ENCODE measurements around the gene UCP1.
A peak's percentile ranks its signal among the peaks of the same experiment; 100 is the strongest.

UCP1 gene, protein sequence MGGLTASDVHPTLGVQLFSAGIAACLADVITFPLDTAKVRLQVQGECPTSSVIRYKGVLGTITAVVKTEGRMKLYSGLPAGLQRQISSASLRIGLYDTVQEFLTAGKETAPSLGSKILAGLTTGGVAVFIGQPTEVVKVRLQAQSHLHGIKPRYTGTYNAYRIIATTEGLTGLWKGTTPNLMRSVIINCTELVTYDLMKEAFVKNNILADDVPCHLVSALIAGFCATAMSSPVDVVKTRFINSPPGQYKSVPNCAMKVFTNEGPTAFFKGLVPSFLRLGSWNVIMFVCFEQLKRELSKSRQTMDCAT

DNA sequence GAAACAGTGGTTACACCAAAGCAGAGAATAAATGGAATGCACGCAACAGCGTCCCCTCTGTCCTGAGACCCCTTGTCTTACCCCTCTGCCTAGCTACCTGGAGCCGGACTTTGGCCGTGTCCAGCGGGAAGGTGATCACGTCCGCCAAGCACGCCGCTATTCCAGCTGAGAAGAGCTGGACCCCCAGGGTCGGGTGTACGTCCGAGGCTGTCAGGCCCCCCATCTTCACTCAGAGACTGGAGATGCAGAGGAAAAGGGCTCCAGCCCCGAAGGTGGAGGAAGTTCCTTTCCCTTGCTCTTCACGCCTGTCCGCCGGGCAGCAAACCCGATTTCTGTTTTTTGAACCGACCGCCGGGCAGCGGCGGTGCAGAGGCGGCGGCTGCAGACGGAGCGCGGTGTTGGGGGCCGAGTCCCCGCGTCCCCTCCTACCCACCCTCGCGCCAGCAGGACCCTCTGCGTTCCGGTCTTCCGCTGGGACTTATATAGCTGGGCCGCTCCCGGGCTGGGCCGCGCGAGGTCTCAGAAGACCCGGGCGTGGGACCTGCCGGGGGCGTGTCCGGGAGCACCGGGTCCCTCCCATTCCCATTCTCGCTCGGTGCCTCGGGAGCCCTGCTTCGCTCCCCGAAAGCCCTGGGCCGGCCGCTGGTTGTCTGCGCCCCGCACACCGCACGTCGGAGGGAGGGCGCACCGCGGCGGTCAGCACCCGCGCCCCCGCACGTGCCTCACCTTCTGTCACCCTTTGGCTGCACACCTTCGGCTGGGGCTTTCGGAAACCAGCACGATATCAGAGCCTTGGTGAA, at the start of gene UCP1:
Gene UCP1, minus strand, starts transcription at position 455 of the 800 bp plus-strand sequence. Its CDS starts 232 bp downstream, at position 223.
- no peak for DNase-seq

DNA sequence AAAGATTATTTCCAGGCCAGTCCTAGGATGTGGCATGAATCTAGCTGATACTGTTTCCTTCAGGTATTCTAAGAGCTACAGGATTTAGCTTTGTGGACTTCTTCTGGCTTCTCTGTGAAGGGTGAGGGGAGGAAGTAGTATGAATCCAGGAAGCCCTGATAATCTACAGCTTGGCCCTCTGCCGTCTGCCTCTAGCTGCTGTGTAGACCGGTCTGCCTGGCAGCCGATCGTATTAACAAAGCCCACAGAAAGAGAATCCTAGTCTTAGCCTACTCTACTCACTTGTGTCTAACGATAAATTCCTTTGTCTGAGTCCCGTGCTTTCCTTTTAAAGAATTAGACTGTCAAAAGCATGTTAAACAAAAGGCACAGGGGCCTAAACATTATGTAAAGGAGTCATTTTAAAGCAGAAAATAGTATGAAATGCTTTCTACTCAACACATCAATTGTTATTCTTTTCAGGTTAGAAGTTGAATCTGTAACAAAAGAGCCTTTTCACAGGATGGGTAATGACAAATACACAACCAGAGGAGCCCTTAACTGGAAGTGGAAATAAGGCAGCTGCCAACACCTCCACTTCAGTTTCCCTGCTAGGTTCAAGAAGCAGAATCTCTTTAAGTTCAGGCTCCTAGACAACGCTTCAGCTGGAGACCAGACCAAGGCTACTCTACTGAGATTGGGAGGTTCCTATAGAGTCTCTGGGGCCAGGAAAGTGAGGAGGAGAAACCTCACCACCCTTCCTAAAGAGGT, 48.9 kb upstream of the UCP1 start:
- DNase-seq = no peak

DNA sequence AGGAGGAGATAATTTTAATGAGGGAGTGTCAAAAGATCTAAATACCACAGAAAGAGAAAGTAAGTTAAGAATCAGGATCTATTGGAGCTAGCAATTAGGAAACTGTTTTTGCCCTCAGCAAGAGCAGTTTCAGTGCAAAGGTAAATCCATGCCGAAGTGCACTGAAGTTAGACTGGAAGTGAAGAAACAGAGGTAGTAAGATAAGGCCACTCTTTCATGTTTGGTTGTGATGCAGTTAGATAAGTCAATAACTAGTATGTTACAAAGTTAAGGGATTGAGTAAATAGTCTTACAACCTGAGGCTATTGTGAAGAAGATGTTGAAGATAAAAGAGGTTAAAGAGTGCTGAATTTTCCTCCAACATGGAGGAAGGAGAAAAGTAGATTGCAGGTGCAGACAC, 46.7 kb upstream of the UCP1 start:
- DNase-seq = no peak

DNA sequence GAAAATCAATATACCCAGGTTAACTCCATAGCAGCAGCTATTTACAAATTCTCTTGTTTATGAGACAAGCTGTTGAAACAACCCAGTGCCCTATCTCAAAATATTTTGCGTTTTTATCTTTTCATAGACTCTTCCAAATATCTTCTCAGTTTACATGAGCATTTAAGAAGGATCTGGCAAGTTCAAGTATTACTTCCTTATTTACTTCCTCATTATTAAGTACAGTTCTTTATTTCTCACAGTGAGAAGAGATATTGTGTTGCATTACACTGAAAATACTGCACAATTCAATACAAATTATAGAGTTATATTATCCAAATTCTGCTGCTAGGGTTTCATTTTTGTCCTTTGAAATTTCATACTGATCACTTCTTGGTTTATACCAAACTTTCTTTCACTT, 43.6 kb upstream of the UCP1 start:
- DNase-seq = no peak

DNA sequence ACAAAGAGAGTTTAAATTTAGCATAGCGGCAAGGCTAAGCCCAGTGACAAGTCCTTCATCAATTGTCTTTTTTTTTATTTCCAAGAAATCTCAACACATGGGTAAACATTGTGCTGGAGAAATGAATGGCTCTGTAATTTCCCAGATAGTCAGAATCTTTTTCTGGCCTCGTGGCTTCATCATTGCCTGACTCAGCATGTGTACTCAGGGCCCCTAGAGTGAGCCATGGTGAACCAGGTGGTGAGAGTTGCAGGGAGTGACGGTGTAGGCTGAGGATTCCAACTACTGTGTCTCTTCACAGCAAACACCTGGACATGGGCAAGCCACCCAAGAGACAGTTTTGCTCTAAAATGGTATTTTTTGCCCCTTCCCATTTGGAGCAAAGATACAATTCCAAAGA, 43.1 kb upstream of the UCP1 start:
- no peak for DNase-seq

DNA sequence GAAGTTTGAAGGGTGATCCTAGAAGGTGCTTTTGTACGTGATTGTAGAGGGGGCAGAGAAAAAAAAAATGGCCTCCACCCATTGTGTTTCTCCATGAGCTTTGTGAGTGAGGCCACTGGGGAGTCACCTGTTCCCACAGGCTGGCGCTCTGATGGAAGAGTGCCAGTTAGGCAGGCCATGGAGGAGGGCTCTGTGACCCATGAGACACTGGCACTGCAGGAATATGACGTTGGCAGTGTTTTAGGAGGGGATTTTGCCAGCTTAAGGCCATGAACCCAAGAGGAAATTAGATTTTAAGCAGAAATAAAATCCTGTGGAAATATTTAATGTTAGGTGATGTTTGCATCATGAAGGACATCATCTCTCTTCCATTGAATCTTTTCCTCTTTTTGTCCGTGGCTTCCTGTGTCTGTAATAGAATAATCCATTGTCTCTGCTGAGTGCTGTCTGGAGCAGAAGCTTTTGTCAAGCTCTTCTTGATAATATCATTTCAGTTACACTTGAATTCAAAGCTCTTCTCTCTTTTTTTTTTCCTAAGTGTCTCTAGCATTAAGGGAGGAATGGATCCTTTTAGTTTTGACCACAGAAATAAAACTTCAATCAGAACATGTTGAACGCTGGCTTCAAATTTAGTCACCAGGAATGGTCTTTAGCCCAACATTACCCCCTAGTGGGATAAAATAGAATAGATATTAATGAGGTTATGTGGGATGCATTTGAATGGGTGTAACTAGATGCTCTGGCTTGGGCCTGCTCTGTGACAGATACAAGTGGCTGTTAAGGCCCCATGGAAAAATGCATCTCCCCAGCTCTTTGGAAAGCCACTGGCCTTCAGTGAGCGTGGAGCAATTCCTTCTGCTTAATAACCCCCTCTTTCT, 41.0 kb upstream of the UCP1 start:
- DNase-seq = peak in 1 of 2 donors; percentile 61

DNA sequence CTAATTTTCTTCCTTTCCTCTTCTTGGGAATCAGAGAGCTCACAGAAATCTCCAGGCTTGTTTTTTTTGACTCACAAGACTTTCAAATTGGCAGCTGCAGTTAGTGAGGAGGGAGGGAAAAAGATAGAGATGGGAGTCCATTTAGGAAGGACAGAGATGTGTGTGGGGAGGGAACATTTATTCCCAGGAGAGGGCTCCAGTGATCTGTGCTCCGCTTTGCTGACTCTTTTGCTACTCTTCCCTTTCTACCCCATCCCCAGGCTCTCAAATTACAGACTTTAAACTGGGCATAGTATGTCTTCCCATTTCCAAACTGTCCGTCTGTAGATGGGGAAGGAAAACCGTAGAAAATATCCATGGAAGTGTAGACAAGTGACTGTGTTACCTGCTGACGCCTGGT, 39.1 kb upstream of the UCP1 start:
- DNase-seq = no peak

DNA sequence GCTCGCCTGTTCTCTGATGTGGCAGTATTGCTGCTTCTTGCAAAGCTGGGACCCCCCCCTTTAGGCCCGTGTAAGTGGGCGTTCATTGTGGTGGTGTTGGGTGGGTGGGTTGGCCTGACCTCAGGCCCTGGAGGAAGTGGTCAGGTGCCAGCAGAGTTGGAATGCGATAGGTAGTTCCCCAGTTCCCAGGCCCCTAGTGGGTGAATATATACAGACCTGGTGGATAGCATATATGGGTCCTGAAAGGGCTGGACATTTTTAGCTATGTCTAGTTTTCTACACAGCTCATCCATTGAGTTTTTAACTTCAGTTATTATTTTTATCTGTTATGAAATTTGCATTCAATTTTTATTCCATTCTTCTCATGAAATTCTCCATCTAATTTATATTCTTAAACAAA, 35.8 kb upstream of the UCP1 start:
- DNase-seq = no peak

DNA sequence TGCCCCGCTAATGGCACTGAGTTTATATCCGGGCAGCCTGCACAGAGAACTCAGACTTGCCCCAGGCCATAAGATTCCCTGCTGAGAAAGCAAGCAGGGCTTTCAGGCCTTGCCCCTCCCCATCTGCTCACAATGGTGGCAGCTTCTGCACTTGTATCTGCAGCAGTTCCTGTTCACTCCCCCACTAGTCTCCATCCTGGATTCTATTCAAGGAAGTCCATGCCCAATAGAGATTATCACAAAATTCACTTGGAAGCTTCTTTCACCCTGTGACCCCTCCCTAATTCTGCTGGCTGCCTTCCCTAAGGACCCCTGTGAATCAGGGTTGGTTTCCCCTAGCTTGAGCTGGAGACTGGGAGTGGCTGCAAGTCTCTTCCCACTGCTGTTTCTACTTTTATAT, 34.5 kb upstream of the UCP1 start:
- DNase-seq = no peak

DNA sequence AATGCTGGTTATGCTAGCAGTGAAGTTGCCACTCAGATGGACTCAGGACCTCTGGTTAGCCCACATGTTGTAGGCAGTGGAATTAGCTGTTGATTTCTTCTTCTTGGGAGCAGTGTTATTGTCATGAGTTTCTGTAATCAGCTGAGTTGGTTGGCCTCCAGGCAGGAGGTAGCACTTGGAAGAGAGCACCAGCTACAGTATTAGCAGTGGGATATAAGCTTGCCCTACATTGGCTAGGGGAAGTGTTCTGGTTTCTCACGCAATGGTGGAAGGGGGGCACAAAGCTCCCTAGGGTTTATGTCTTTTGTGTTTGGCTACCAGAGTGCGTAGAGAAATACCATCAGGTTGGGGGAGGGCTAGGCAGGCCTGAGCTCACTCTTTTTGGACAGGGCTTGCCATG, 34.0 kb upstream of the UCP1 start:
- DNase-seq = no peak

DNA sequence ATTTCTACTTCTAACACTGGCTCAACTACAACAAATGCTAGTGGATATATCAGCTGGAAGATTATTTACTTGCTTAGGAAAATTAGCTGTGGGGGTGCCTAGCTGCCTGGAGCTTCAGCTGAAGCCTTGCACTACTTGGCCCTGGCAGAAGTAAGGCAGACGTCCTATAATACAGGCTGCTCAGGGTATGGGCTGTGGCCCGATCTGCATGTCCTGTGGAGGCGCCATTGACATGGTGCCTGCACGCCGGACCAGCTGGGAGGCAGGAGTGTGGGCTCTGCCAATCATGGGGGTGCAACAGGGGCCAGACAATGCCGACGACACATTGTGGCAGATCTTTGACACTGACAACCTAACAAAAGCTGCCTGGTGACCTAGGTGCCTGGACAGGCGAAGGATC, 31.6 kb upstream of the UCP1 start:
- DNase-seq = no peak

DNA sequence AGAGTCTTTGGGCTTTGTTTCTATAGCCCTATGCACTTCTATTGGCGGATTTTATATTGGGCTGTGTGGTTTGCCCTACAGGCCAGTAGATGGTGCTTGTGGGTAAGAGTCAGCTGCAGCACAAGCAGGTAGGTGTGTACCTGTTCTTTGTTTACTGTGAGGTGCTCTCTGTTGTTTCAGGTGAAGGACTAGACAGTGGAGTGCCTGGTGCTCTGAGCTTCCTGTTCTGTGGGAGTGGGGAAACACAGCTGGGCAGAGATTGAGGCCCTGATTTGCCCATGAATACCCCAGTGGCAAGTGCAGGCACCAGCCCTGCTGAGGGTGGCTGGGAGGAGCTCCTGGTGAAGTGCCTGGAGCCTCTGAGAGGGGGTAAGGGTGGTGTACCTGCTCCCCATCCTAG, 26.3 kb upstream of the UCP1 start:
- DNase-seq = no peak

DNA sequence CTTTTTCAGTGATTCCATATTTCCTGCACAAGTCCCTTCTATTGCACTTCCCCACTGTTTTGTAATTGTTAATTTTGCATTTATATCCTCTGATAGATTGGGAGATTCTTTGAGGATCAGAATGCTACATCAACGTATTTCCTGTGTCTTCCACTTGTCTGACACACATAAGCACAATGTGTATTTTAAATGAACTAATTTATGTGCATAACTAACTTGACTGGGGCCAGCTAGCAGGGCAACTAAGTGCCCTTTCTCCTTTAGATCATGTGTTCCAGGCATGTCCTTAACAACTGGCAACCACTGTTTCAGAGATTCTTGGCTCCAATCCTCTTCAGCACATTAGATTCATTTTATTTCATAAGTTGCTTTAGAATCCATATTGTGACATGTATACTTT, 15.7 kb upstream of the UCP1 start:
- DNase-seq = no peak

DNA sequence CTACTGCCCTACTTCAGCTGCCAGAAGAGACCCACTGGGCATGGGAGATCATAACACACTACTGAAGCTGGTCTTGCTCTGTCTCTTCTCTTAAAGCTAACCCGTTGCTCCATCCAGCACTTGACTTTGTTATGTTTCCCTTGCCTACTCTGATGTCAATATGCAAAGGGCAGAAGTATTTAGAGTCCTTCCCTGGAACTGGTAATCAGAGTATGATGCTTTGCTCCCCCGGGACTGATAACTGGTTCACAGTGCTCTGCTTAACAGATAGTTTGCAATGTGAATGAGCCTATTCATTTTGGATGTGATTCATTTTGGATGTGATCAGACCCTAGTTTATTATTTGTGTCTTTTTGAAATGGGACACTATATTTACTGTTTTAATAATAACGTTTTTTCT, 12.3 kb upstream of the UCP1 start:
- no peak for DNase-seq

DNA sequence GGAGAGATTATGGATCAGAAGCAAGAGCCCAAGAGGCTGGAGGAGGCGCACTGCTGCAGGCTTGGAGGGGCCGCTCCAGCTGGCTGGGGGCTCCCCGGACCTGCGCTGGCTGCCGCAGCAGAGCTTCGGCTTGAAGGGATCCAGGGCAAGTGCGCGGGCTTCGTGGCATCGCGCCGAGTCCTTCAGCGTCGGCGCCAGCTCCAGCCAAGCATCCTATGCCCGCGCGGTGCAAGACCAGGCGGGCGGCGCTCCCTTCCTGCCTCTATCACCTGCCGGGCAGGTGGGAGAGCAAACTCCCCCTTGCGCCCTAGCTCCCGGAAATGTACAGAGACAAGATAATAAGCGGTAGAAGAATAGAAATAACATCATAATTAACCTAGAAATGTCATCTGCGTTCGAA, 10.5 kb upstream of the UCP1 start:
- DNase-seq = no peak

DNA sequence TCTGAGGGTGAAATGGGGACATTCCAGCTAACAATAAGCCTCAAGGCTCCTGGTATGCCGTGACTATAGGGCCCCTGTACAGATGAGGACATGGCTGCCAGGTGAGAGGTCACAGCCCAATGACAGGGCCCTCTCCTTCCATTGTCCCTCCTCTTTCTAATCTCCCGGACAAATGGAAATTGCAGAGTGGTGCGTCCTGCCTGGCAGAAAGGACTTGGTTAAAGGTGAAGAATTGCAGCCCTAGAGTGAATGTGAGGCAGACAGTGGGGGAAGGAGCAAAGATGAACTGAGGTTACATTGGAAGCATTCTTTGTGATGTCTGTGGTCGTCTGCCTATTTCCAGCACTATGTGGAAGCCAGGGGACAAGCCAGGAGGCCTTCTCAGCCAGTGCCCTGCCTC, 6.7 kb upstream of the UCP1 start:
- no peak for DNase-seq

DNA sequence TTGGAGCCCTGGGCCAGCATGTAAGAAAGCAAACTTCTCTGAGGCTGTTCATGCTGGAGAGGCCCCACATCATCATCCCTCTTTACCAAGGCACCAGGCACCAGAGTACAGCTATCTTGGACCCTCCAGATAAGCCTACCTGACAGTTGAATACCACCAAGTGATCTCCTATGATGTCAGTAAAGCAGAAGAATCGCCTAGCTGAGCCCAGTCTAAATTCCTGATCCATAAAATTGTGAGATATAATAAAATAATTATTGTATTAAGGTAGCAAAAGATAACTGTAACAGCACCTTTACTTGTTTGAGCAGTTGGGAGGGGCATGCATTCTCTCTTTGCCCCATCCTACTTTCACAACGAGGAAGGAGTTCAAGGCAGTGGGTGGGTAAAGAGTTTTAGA, 2.9 kb upstream of the UCP1 start:
- no peak for DNase-seq

DNA sequence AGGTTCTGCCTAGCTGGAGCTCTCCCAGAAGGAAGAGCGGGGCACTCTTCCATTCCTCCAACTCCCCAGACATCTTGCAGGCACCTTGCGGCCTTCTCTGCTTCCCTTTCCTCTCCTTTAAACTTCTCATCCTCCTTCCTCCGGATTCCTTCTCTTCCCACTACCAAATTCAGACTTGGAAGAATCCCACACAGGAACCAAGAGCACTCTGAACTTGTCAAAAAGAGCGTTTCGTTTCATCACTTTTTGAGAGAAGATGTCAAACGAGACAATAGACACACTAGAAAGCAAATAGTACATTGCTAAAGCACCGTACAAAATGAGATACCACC, 512 bp upstream of the UCP1 start:
- DNase-seq = no peak

DNA sequence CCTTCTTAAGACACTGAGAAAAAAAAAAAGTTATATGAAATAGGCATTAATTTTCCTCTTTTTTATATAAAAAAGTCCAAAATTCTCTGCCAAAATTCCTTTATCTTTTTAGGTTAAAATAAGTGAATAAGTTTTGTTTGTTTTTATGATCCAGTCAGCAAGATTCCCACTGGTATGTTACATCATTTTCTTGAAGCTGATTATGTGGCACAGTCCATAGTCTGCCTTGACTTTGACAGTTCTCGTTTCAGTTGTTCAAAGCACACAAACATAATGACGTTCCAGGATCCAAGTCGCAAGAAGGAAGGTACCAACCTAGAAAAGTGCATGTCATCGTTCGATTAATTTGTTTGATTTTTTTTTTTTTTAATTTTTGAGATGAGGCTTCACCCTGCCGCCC, 9.1 kb downstream of the UCP1 start:
- no peak for DNase-seq

DNA sequence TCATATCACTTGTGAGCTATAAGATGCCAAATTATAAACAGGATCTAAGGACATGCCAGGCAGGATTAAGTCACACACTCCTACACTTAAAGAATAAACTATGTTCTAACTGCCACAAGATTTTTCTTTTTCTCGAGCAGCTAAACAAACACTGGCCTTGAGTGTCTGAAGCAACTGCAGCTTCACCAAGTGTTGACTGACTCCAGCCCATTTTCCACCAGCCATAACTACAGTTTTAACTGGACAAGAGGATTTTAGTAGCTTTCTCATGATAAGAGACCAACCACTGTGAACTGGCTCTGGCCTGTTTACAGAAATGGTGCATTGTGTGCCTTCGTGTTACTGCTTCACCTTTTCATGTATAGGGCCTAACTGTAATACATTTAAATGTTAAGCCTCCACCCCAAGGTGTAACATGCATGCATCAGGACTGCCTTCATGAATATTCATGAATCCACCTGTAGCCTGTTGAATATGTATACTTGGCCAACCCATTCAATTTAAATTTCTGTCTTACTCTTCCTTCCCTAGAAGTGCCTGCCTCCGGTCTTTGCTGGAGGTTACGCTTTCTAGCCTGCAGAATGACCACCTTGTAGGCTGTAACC, 10.8 kb downstream of the UCP1 start:
- no peak for DNase-seq

DNA sequence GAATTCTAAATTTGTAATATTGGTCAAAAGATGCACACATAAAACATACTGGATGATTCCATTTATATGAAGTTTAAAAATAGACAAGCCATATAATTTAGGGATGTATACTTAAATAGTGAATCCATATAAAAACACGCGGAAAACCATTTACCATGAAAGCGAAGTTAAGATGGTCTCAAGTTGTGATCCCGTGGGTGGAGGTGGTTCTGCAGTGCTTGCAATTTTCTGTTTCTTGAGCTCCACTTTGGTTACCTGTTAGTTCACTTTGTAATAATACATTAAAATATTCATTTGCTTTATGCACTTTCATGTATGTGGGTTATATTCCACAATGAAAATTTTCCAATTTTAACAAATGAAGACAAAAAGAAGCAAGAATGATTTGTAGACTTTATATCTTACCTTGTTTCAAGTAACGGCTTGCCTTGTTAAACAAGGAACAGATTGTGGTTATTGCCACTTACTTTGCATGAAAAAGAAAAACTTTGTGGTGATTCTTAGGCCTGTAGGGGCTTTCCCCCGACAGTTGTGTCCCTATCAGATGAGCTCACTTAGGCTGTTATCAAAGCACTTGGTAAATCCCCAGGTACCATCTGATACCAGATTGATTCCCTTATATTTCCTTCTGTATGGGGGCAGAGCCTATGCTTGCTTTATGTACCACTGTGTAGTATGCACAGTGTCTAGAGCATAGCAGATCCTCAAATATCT, 12.2 kb downstream of the UCP1 start:
- DNase-seq = no peak

DNA sequence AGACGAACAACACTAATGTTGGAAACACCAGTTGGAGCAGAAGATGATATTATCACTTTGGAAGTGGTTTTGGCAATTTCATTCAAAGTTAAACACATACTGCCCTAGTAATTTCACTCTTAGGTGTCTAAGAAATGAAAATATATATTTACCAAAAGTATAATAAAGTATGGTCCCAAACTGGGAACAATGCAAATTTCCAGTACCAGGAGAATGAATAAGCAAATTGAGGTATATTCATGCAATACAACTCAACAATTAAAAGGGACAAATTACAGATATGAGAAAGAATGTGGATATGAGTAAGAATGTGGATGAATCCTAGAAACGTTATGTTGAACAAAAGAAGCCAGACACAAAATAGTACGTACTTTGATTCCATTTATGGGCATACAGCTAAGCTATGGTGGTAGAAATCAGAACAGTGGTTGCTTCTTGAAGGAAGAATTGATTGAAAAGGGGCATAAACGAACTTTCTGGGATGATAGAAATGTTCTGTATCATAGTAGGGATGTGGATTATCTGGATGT, 34.7 kb downstream of the UCP1 start:
- no peak for DNase-seq

All from hippocampal formation (tissue), 2 donors.